K562 (cell line): ENCODE data around the gene CPS1. TPM values are rescaled to one million over a fixed set of nuclear protein-coding genes. Genes with fewer than 3 reads are reported as not detected.

Experiments used
- ATAC-seq: fragments of 200-7000 bp; cut with Tn5 transposase; 3 replicates; pipeline ENCODE4 v1.9.1; 2020; ENCODE audit warnings: moderate library complexity
- BruUV-seq: library from RNA; stranded (reverse); fragments of 400-500 nt; replicated peaks from 2 replicates; lab custom pipeline; 2021; lab: Mats Ljungman, UMichigan
- CTCF ChIA-PET: fragments of 300-600 bp; formaldehyde crosslinking; extraction: SDS; loops from one replicate; lab custom pipeline; 2021; ENCODE audit warnings: low intra/inter-chr PET ratio; lab: Yijun Ruan, JAX
- POLR2A ChIA-PET: fragments of 300-600, 350-650 bp; sonication (Branson Sonifier 250); formaldehyde crosslinking; extraction: SDS; loops from one replicate; lab custom pipeline; 2021; ENCODE audit warnings: antibody characterized with exemption, inconsistent platforms; lab: Yijun Ruan, JAX
- DNase-seq, 4 experiments: peaks; one replicate each; pipeline versions ENCODE4 v3.0.0 to v3.0.0-alpha.2; 2011 to 2018; ENCODE audit warnings: low spot score in 3 of 4, mixed read lengths in 3 of 4; ENCODE audit errors: extremely low read depth in 1 of 4
- FAIRE-seq: peaks from 2 replicates; lab custom pipeline; 2011; peaks lifted over from hg19 to GRCh38; lab: Jason Lieb, UNC
- H2AFZ ChIP-seq: 2 replicates; pipeline ENCODE4 v1.6.0; 2011; ENCODE audit warnings: low read depth, low read length, control low read depth, inconsistent platforms
- H3K27ac ChIP-seq: fragments of 200-600 bp; 3 replicates; pipeline ENCODE4 v1.8.0; 2011; ENCODE audit warnings: low read depth, mild to moderate bottlenecking, control low read depth, inconsistent platforms, low read length, moderate library complexity, mixed read lengths; ENCODE audit errors: extremely low read depth
- H3K27me3 ChIP-seq, 2 experiments: fragments of 300-600 bp in 1 of 2; 2 replicates in 1 of 2; 3 replicates in 1 of 2; pipeline versions ENCODE4 v1.6.0 to v1.8.0; 2011; ENCODE audit warnings: inconsistent platforms in 2 of 2, low read length in 2 of 2, mild to moderate bottlenecking in 1 of 2, mixed read lengths in 1 of 2, moderate library complexity in 1 of 2; ENCODE audit not compliant: control insufficient read depth in 2 of 2, insufficient read depth in 2 of 2
- H3K36me3 ChIP-seq: fragments of 300-600 bp; 3 replicates; pipeline ENCODE4 v1.8.0; 2011; ENCODE audit warnings: mild to moderate bottlenecking, low read length, inconsistent platforms; ENCODE audit not compliant: control insufficient read depth, insufficient read depth
- H3K4me1 ChIP-seq, 2 experiments: fragments of 200-600 bp in 1 of 2; replicated peaks in 1 of 2; 2 replicates in 1 of 2; 3 replicates in 1 of 2; pipeline versions ENCODE4 v1.5.1 to v1.8.0; 2011; ENCODE audit warnings: inconsistent platforms in 2 of 2, low read length in 2 of 2, mild to moderate bottlenecking in 1 of 2, mixed read lengths in 1 of 2, moderate library complexity in 1 of 2; ENCODE audit not compliant: control insufficient read depth in 2 of 2, insufficient read depth in 2 of 2
- H3K4me2 ChIP-seq: 2 replicates; pipeline ENCODE4 v1.6.1; 2011; ENCODE audit warnings: low read length, control low read depth, inconsistent platforms, mixed read lengths; ENCODE audit not compliant: insufficient read depth
- H3K4me3 ChIP-seq: fragments of 200-600 bp; sonication (generic), shearing (Covaris generic); 2 replicates; pipeline ENCODE4 v1.5.1; 2016; ENCODE audit warnings: control low read depth, inconsistent platforms
- H3K79me2 ChIP-seq: fragments of 200-600 bp; 3 replicates; pipeline ENCODE4 v1.8.0; 2011; ENCODE audit warnings: low read length, inconsistent platforms; ENCODE audit not compliant: control insufficient read depth, insufficient read depth
- H3K9ac ChIP-seq, 2 experiments: 2 replicates each; pipeline versions ENCODE4 v1.6.0 to v1.6.1; 2011; ENCODE audit warnings: low read depth in 2 of 2, low read length in 2 of 2, control low read depth in 1 of 2, inconsistent platforms in 1 of 2, mild to moderate bottlenecking in 1 of 2, mixed read lengths in 1 of 2; ENCODE audit not compliant: insufficient read depth in 1 of 2
- H3K9me1 ChIP-seq: one replicate; pipeline ENCODE4 v1.6.0; 2011; ENCODE audit warnings: inconsistent platforms, mild to moderate bottlenecking, low read length, moderate library complexity; ENCODE audit not compliant: control insufficient read depth, insufficient read depth
- H3K9me3 ChIP-seq: replicated peaks from 2 replicates; pipeline ENCODE4 v1.5.1; 2011; ENCODE audit warnings: low read depth, low read length, inconsistent platforms; ENCODE audit not compliant: control insufficient read depth, insufficient read depth
- H4K20me1 ChIP-seq: replicated peaks from 2 replicates; pipeline ENCODE4 v1.6.1; 2011; ENCODE audit warnings: low read length, inconsistent platforms, mixed read lengths; ENCODE audit not compliant: control insufficient read depth, insufficient read depth
- BDP1 ChIP-seq: IDR thresholded peaks from 3 replicates; pipeline ENCODE4 v1.6.1; 2011; ENCODE audit not compliant: insufficient read length, insufficient read depth
- CREBBP ChIP-seq: IDR thresholded peaks from one replicate; pipeline ENCODE4 v1.6.1; 2012; ENCODE audit warnings: low read depth, mild to moderate bottlenecking, control low read depth, inconsistent platforms, low read length
- E2F6 ChIP-seq, 2 experiments: IDR thresholded peaks; 2 replicates each; pipeline ENCODE4 v1.6.1; 2011; ENCODE audit warnings: borderline replicate concordance in 1 of 2, control low read depth in 1 of 2, low read depth in 1 of 2, low read length in 1 of 2, mild to moderate bottlenecking in 1 of 2, mixed read lengths in 1 of 2, moderate library complexity in 1 of 2; ENCODE audit not compliant: insufficient read depth in 1 of 2, insufficient read length in 1 of 2, poor library complexity in 1 of 2, severe bottlenecking in 1 of 2; ENCODE audit errors: extremely low read depth in 1 of 2
- ESRRB ChIP-seq: fragments of 250-450 bp; sonication (Bioruptor Pico); IDR thresholded peaks from 2 replicates; pipeline ENCODE4 v1.5.0; 2020; ENCODE audit warnings: mild to moderate bottlenecking, moderate library complexity, borderline replicate concordance
- HOMEZ ChIP-seq: fragments of 250-450 bp; sonication (Bioruptor Pico); IDR thresholded peaks from 2 replicates; pipeline ENCODE4 v1.4.0; 2020; ENCODE audit warnings: mild to moderate bottlenecking, moderate library complexity
- LCOR ChIP-seq: sonication (generic); formaldehyde crosslinking; IDR thresholded peaks from 2 replicates; pipeline ENCODE4 v1.8.0; 2022; ENCODE audit warnings: mild to moderate bottlenecking, missing genetic modification reagents
- NUFIP1 ChIP-seq: fragments of 450-650 bp; IDR thresholded peaks from 2 replicates; pipeline ENCODE4 v1.6.1; 2018; ENCODE audit not compliant: partially characterized antibody
- PHF21A ChIP-seq: fragments of 450-650 bp; IDR thresholded peaks from 2 replicates; pipeline ENCODE4 v1.6.1; 2017; ENCODE audit warnings: low read depth, borderline replicate concordance
- PRDM10 ChIP-seq: fragments of 450-650 bp; IDR thresholded peaks from 2 replicates; pipeline ENCODE4 v1.6.1; 2018; ENCODE audit not compliant: partially characterized antibody
- RFX7 ChIP-seq: fragments of 250-450 bp; sonication (Bioruptor Pico); IDR thresholded peaks from 2 replicates; pipeline ENCODE4 v1.5.1; 2021; ENCODE audit warnings: mild to moderate bottlenecking
- ZNF584 ChIP-seq: fragments of 200-800 bp; sonication (Bioruptor generic); IDR thresholded peaks from 2 replicates; pipeline ENCODE4 v1.6.1; 2016; ENCODE audit warnings: low read depth, mild to moderate bottlenecking, missing genetic modification characterization, missing compliant biosample characterization
- in situ Hi-C: fragments of 300-500 bp; cut with MboI; formaldehyde crosslinking; loops from 4 replicates; pipeline ENCODE4 v1.15.0; 2018; ENCODE audit warnings: inconsistent platforms, mixed read lengths
- intact Hi-C: fragments of 100-400 bp; cut with micrococcal nuclease; formaldehyde crosslinking; loops from 2 replicates; pipeline ENCODE4 v1.14.2; 2022
- polyA plus RNA-seq, 8 experiments: library from polyadenylated mRNA; depleted of rRNA in 4 of 8; stranded (reverse) in 5 of 8; unstranded in 3 of 8; fragments of >200 nt; fragmentation: Nextera tagmentation in 2 of 8; fragmentation: Illumina TruSeq in 1 of 8; extraction: Ambion mirVana in 2 of 8; extraction: Trizol in 1 of 8; gene quantifications; 2 replicates each; pipeline versions ENCODE4 v1.2.1 to v1.2.3, GENCODE V29; 2011 to 2014; ENCODE audit warnings: inconsistent platforms in 1 of 8, missing spikeins in 1 of 8
- total RNA-seq, 7 experiments: library from RNA; depleted of rRNA in 6 of 7; stranded (reverse); fragments of >200 nt in 6 of 7; fragmentation: Illumina TruSeq in 2 of 7; extraction: Trizol in 2 of 7; gene quantifications; 2 replicates each; pipeline versions ENCODE4 v1.2.1 to v1.2.3, GENCODE V29; 2011 to 2021; ENCODE audit warnings: low replicate concordance in 1 of 7
- TF ChIP-seq, protein P1 (sequence below): IDR thresholded peaks from 2 replicates; pipeline ENCODE4 v1.6.1; 2011; ENCODE audit warnings: borderline replicate concordance, low read depth, mild to moderate bottlenecking, moderate library complexity, low read length; ENCODE audit not compliant: insufficient read depth, poor library complexity, severe bottlenecking

The CPS1 gene
- total and polyA plus RNA-seq, 9 of the 15 experiments (the other 6 are each of a cell fraction or from before 2014, with no cell fraction given), result 2.4 to 13.5 (median 6.0) TPM

DNA sequence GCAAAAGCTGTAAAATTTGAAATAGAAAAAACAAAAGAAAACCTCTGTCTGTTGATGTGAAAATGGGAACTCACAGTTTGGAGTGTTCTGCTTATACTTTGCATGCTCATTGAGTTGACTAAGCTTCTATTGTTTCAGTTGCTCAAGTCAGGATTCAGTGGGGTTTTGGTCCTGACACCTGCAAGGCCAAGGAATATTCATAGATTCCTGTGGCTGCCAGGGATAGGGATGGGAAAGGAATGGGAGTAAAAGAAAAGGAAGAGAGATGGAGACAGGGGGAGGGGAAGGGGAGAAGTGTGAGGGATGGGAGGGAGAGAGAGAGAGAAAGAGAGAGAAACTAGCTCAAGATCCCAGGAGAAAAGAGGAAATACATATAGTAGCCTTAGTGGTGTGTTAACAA lies 1.3 kb downstream of the CPS1 start:
- no peak overlapping the region for H3K9ac ChIP-seq
- DNase-seq, result no peak
- ATAC-seq, result no peak
- H3K9me1 ChIP-seq, result no peaks in the 10 kb centered on the region
- BruUV-seq, result no TSS peak
- in situ Hi-C loops (no loop called here), intact Hi-C loops (no loop called here)
- no peaks in the 10 kb centered on the region for H3K36me3 ChIP-seq
- H3K4me2 ChIP-seq, result no peak overlapping the region
- ChIA-PET CTCF (no interaction called here), POLR2A (no interaction called here)
- no peaks in the 10 kb centered on the region for H3K4me1 ChIP-seq
- no peaks in the 10 kb centered on the region for H4K20me1 ChIP-seq
- FAIRE-seq, result no peak
- H2AFZ ChIP-seq, result no peak overlapping the region
- H3K27ac ChIP-seq, result no peak overlapping the region
- H3K27me3 ChIP-seq, result no peaks in the 10 kb centered on the region
- H3K9me3 ChIP-seq, result no peaks in the 10 kb centered on the region
- no peaks in the 10 kb centered on the region for H3K79me2 ChIP-seq
- H3K4me3 ChIP-seq, result no peak overlapping the region
- TF ChIP-seq ESRRB (CRISPR knock-in tag) (no peak), PRDM10 (no peak), E2F6 (IDR thresholded peaks at IDR 0.05; ENCODE audit: borderline replicate concordance in 1 of 2, extremely low read depth in 1 of 2, insufficient read depth in 1 of 2, insufficient read length in 1 of 2, low read depth in 1 of 2, low read length in 1 of 2, poor library complexity in 1 of 2, severe bottlenecking in 1 of 2) (no peak), HOMEZ (CRISPR knock-in tag) (no peak), PHF21A (no peak), NUFIP1 (no peak), ZNF584 (no peak), BDP1 (no peak), LCOR (no peak), CREBBP (no peak), RFX7 (CRISPR knock-in tag) (no peak)
- TF ChIP-seq, protein P1, sequence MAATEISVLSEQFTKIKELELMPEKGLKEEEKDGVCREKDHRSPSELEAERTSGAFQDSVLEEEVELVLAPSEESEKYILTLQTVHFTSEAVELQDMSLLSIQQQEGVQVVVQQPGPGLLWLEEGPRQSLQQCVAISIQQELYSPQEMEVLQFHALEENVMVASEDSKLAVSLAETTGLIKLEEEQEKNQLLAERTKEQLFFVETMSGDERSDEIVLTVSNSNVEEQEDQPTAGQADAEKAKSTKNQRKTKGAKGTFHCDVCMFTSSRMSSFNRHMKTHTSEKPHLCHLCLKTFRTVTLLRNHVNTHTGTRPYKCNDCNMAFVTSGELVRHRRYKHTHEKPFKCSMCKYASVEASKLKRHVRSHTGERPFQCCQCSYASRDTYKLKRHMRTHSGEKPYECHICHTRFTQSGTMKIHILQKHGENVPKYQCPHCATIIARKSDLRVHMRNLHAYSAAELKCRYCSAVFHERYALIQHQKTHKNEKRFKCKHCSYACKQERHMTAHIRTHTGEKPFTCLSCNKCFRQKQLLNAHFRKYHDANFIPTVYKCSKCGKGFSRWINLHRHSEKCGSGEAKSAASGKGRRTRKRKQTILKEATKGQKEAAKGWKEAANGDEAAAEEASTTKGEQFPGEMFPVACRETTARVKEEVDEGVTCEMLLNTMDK, result no peak
